K562 (cell line): ENCODE results near the gene EIF1. TPM values are rescaled to one million over a fixed set of nuclear protein-coding genes. Genes with fewer than 3 reads are reported as not detected.

Source experiments
- CTCF ChIP-seq, 3 experiments: IDR thresholded peaks in 2 of 3; conservative IDR thresholded peaks in 1 of 3; 2 replicates each; pipeline ENCODE4 v1.5.1; 2011 to 2012; ENCODE audit warnings: low read length in 3 of 3, mild to moderate bottlenecking in 3 of 3, control low read depth in 2 of 3, improper control_type of control experiment in 1 of 3, inconsistent platforms in 1 of 3, low read depth in 1 of 3, mixed read lengths in 1 of 3, moderate library complexity in 1 of 3; ENCODE audit not compliant: insufficient read depth in 2 of 3
- E4F1 ChIP-seq: fragments of 250-450 bp; sonication (Bioruptor Pico); IDR thresholded peaks from 2 replicates; pipeline ENCODE4 v1.5.0; 2021; ENCODE audit warnings: mild to moderate bottlenecking, borderline replicate concordance
- HEY1 ChIP-seq: fragments of 250-450 bp; sonication (Bioruptor Pico); IDR thresholded peaks from 2 replicates; pipeline ENCODE4 v1.5.0; 2020; ENCODE audit warnings: mild to moderate bottlenecking, moderate library complexity, borderline replicate concordance
- HMG20A ChIP-seq: fragments of 450-650 bp; formaldehyde crosslinking; conservative IDR thresholded peaks from 2 replicates; pipeline ENCODE4 v1.4.0; 2020; ENCODE audit warnings: mild to moderate bottlenecking, mixed read lengths
- JUNB ChIP-seq: fragments of 450-650 bp; formaldehyde crosslinking; conservative IDR thresholded peaks from 2 replicates; pipeline ENCODE4 v1.4.0; 2020; ENCODE audit warnings: mild to moderate bottlenecking
- MNT ChIP-seq, 2 experiments: fragments of 450-650 bp; conservative IDR thresholded peaks; 2 replicates each; pipeline ENCODE4 v1.6.1; 2017; ENCODE audit warnings: mild to moderate bottlenecking in 2 of 2, moderate library complexity in 2 of 2
- PRDM10 ChIP-seq: fragments of 450-650 bp; IDR thresholded peaks from 2 replicates; pipeline ENCODE4 v1.6.1; 2018; ENCODE audit not compliant: partially characterized antibody
- PTBP1 ChIP-seq: fragments of 200-400 bp; formaldehyde crosslinking; IDR thresholded peaks from 2 replicates; pipeline ENCODE4 v1.6.1; 2017; ENCODE audit warnings: low read depth, low read length
- PYGO2 ChIP-seq: fragments of 450-650 bp; IDR thresholded peaks from 2 replicates; pipeline ENCODE4 v1.6.1; 2016; ENCODE audit warnings: mild to moderate bottlenecking, missing genetic modification characterization, moderate library complexity, missing compliant biosample characterization
- TAF1 ChIP-seq: IDR thresholded peaks from 2 replicates; pipeline ENCODE4 v1.6.1; 2011; ENCODE audit warnings: mild to moderate bottlenecking, low read length, moderate library complexity; ENCODE audit not compliant: insufficient read depth, control insufficient read depth, severe bottlenecking; ENCODE audit errors: extremely low read depth
- ZBTB9 ChIP-seq: fragments of 450-650 bp; formaldehyde crosslinking; IDR thresholded peaks from 2 replicates; pipeline ENCODE4 v1.4.0; 2020; ENCODE audit warnings: mild to moderate bottlenecking, moderate library complexity
- ZNF121 ChIP-seq: sonication (generic); formaldehyde crosslinking; conservative IDR thresholded peaks from 2 replicates; pipeline ENCODE4 v1.8.0; 2022; ENCODE audit warnings: missing genetic modification reagents
- ZNF24 ChIP-seq: fragments of 450-650 bp; IDR thresholded peaks from 2 replicates; pipeline ENCODE4 v1.6.1; 2016
- ZNF583 ChIP-seq: fragments of 250-450 bp; sonication (Bioruptor Pico); IDR thresholded peaks from 2 replicates; pipeline ENCODE4 v1.4.0; 2020
- polyA plus RNA-seq, 8 experiments: library from polyadenylated mRNA; depleted of rRNA in 4 of 8; stranded (reverse) in 5 of 8; unstranded in 3 of 8; fragments of >200 nt; fragmentation: Nextera tagmentation in 2 of 8; fragmentation: Illumina TruSeq in 1 of 8; extraction: Ambion mirVana in 2 of 8; extraction: Trizol in 1 of 8; gene quantifications; 2 replicates each; pipeline versions ENCODE4 v1.2.1 to v1.2.3, GENCODE V29; 2011 to 2014; ENCODE audit warnings: inconsistent platforms in 1 of 8, missing spikeins in 1 of 8
- total RNA-seq, 7 experiments: library from RNA; depleted of rRNA in 6 of 7; stranded (reverse); fragments of >200 nt in 6 of 7; fragmentation: Illumina TruSeq in 2 of 7; extraction: Trizol in 2 of 7; gene quantifications; 2 replicates each; pipeline versions ENCODE4 v1.2.1 to v1.2.3, GENCODE V29; 2011 to 2021; ENCODE audit warnings: low replicate concordance in 1 of 7

The EIF1 gene
- total and polyA plus RNA-seq, 9 of the 15 experiments (the other 6 are each of a cell fraction or from before 2014, with no cell fraction given), result 67.0 to 1,204 (median 320) TPM

GRCh38 chr17:41678907-41679739 is 9.6 kb upstream of the EIF1 start (continued):
- no peak for TF ChIP-seq E4F1
- no peak for TF ChIP-seq ZBTB9
- TF ChIP-seq PRDM10, result peak; percentile 87
- no peak for TF ChIP-seq ZNF121 (CRISPR knock-in tag)
- no peak for TF ChIP-seq HMG20A
- TF ChIP-seq ZNF24, result peak; percentile 53; the same call in 1 of the 2 replicates
- peak; percentile 22 for TF ChIP-seq TAF1
- TF ChIP-seq JUNB (CRISPR knock-in tag), result no peak
- peak; percentile 50 to 84 (median 62); a peak in 5 of 6 replicates for TF ChIP-seq CTCF (IDR thresholded peaks at IDR 0.05 in 2 of 3, conservative IDR thresholded peaks at IDR 0.05 in 1 of 3; ENCODE audit: insufficient read depth in 2 of 3, low read depth in 1 of 3, low read length in 3 of 3)
- TF ChIP-seq MNT (conservative IDR thresholded peaks at IDR 0.05), result 0 out of 4 replicates have a peak, but pooled peaks have one; percentile 18 to 52
- TF ChIP-seq HEY1 (CRISPR knock-in tag), result no peak
- no peak for TF ChIP-seq PTBP1
- no peak; the same call in 1 of the 2 replicates for TF ChIP-seq PYGO2 (tag)
- TF ChIP-seq ZNF583 (CRISPR knock-in tag), result no peak
